H9 (cell line): ENCODE data around the gene CFAP61. TPM values are rescaled to one million over a fixed set of nuclear protein-coding genes. Genes with fewer than 3 reads are reported as not detected.
A peak's percentile ranks its signal among the peaks of the same experiment; 100 is the strongest.

Experiments used
- DNase-seq: peaks from one replicate; pipeline ENCODE4 v3.0.0-alpha.2; 2017
- H2AFZ ChIP-seq: one replicate; pipeline ENCODE4 v1.6.1; 2013; ENCODE audit warnings: mild to moderate bottlenecking, low read length, control low read depth, moderate library complexity
- H2AK5ac ChIP-seq: 2 replicates; pipeline ENCODE4 v1.6.1; 2013; ENCODE audit warnings: low read length, control low read depth, mixed read lengths; ENCODE audit not compliant: insufficient read length
- H2BK120ac ChIP-seq: one replicate; pipeline ENCODE4 v1.6.1; 2013; ENCODE audit warnings: low read depth, mild to moderate bottlenecking, low read length, control low read depth, inconsistent platforms; ENCODE audit not compliant: poor library complexity, severe bottlenecking
- H2BK12ac ChIP-seq: 2 replicates; pipeline ENCODE4 v1.6.1; 2013; ENCODE audit warnings: low read length, control low read depth, mixed read lengths, low read depth; ENCODE audit not compliant: insufficient read length
- H2BK15ac ChIP-seq: 2 replicates; pipeline ENCODE4 v1.6.1; 2013; ENCODE audit warnings: low read depth, low read length, control low read depth
- H2BK20ac ChIP-seq: one replicate; pipeline ENCODE4 v1.6.1; 2013; ENCODE audit warnings: low read depth, mild to moderate bottlenecking, low read length, control low read depth, inconsistent platforms; ENCODE audit not compliant: poor library complexity, severe bottlenecking
- H2BK5ac ChIP-seq: 2 replicates; pipeline ENCODE4 v1.6.1; 2013; ENCODE audit warnings: low read length, control low read depth, mixed read lengths; ENCODE audit not compliant: insufficient read length
- H3K14ac ChIP-seq: 2 replicates; pipeline ENCODE4 v1.6.1; 2013; ENCODE audit warnings: low read length, control low read depth; ENCODE audit not compliant: insufficient read depth
- H3K18ac ChIP-seq: 2 replicates; pipeline ENCODE4 v1.6.1; 2013; ENCODE audit warnings: low read depth, mild to moderate bottlenecking, mixed read lengths, low read length, control low read depth; ENCODE audit not compliant: insufficient read length
- H3K23ac ChIP-seq: 2 replicates; pipeline ENCODE4 v1.6.1; 2013; ENCODE audit warnings: low read length, control low read depth, mixed read lengths, low read depth; ENCODE audit not compliant: insufficient read length
- H3K23me2 ChIP-seq: 2 replicates; pipeline ENCODE4 v1.6.1; 2013; ENCODE audit warnings: low read depth, mild to moderate bottlenecking, mixed read lengths, low read length, control low read depth; ENCODE audit not compliant: insufficient read length, poor library complexity, severe bottlenecking
- H3K27ac ChIP-seq: 2 replicates; pipeline ENCODE4 v1.5.1; 2013; ENCODE audit warnings: low read length, control low read depth, mixed read lengths, low read depth; ENCODE audit not compliant: insufficient read length
- H3K27me3 ChIP-seq: 2 replicates; pipeline ENCODE4 v1.6.1; 2013; ENCODE audit warnings: low read length, control low read depth, inconsistent platforms; ENCODE audit not compliant: insufficient read depth
- H3K4ac ChIP-seq: 2 replicates; pipeline ENCODE4 v1.6.1; 2013; ENCODE audit warnings: low read depth, mild to moderate bottlenecking, control low read depth, inconsistent platforms, low read length, moderate library complexity
- H3K4me1 ChIP-seq: 2 replicates; pipeline ENCODE4 v1.6.1; 2013; ENCODE audit warnings: low read length, control low read depth, inconsistent platforms; ENCODE audit not compliant: insufficient read depth
- H3K4me2 ChIP-seq: 2 replicates; pipeline ENCODE4 v1.6.1; 2013; ENCODE audit warnings: low read length, control low read depth, mixed read lengths; ENCODE audit not compliant: insufficient read length, insufficient read depth
- H3K56ac ChIP-seq: 2 replicates; pipeline ENCODE4 v1.6.1; 2013; ENCODE audit warnings: low read depth, mild to moderate bottlenecking, mixed read lengths, low read length, control low read depth; ENCODE audit not compliant: insufficient read length
- H3K79me1 ChIP-seq: 2 replicates; pipeline ENCODE4 v1.6.1; 2013; ENCODE audit warnings: low read depth, mild to moderate bottlenecking, moderate library complexity, low read length, control low read depth, inconsistent platforms; ENCODE audit not compliant: insufficient read depth, poor library complexity, severe bottlenecking
- H3K79me2 ChIP-seq: 2 replicates; pipeline ENCODE4 v1.6.1; 2013; ENCODE audit warnings: low read length, control low read depth, inconsistent platforms; ENCODE audit not compliant: insufficient read depth
- H3K9ac ChIP-seq: 2 replicates; pipeline ENCODE4 v1.6.1; 2013; ENCODE audit warnings: low read length, control low read depth, mixed read lengths; ENCODE audit not compliant: insufficient read length; ENCODE audit errors: extremely low read depth
- H3K9me3 ChIP-seq: one replicate; pipeline ENCODE4 v1.6.1; 2013; ENCODE audit warnings: low read depth, low read length, inconsistent platforms; ENCODE audit not compliant: control insufficient read depth
- H3T11ph ChIP-seq: one replicate; pipeline ENCODE4 v1.6.1; 2013; ENCODE audit warnings: mild to moderate bottlenecking, low read length, control low read depth, inconsistent platforms
- H4K20me1 ChIP-seq: one replicate; pipeline ENCODE4 v1.6.1; 2013; ENCODE audit not compliant: control insufficient read depth, insufficient read length, insufficient read depth
- H4K5ac ChIP-seq: 2 replicates; pipeline ENCODE4 v1.6.1; 2013; ENCODE audit warnings: low read depth, mild to moderate bottlenecking, mixed read lengths, low read length, control low read depth; ENCODE audit not compliant: insufficient read length
- H4K8ac ChIP-seq: replicated peaks from 2 replicates; pipeline ENCODE4 v1.6.1; 2013; ENCODE audit warnings: low read length, control low read depth, mixed read lengths, low read depth; ENCODE audit not compliant: insufficient read length
- H4K91ac ChIP-seq: 2 replicates; pipeline ENCODE4 v1.6.1; 2013; ENCODE audit warnings: low read depth, mild to moderate bottlenecking, moderate library complexity, mixed read lengths, low read length, control low read depth; ENCODE audit not compliant: insufficient read length
- H3K27ac Mint-ChIP-seq, 3 experiments: 2 replicates in 2 of 3; 3 replicates in 1 of 3; pipeline ENCODE4 v1.8.0; 2020 to 2021; ENCODE audit warnings: mixed read lengths in 3 of 3, mild to moderate bottlenecking in 1 of 3, moderate library complexity in 1 of 3
- H3K27me3 Mint-ChIP-seq: 2 replicates; pipeline ENCODE4 v1.8.0; 2021; ENCODE audit warnings: low read depth, mild to moderate bottlenecking, moderate library complexity, mixed read lengths
- H3K36me3 Mint-ChIP-seq, 3 experiments: 2 replicates in 2 of 3; 3 replicates in 1 of 3; pipeline ENCODE4 v1.8.0; 2020 to 2021; ENCODE audit warnings: low read depth in 3 of 3, mixed read lengths in 3 of 3; ENCODE audit not compliant: insufficient read depth in 1 of 3
- H3K4me1 Mint-ChIP-seq, 2 experiments: 2 replicates each; pipeline ENCODE4 v1.8.0; 2020; ENCODE audit warnings: mixed read lengths in 2 of 2
- H3K4me3 Mint-ChIP-seq, 2 experiments: 2 replicates in 1 of 2; 3 replicates in 1 of 2; pipeline ENCODE4 v1.8.0; 2020 to 2021; ENCODE audit warnings: mild to moderate bottlenecking in 2 of 2, mixed read lengths in 2 of 2, moderate library complexity in 1 of 2
- H3K9me3 Mint-ChIP-seq, 2 experiments: 2 replicates in 1 of 2; 3 replicates in 1 of 2; pipeline ENCODE4 v1.8.0; 2020; ENCODE audit warnings: mild to moderate bottlenecking in 2 of 2, mixed read lengths in 2 of 2, moderate library complexity in 1 of 2
- WGBS: extraction: QIAGEN DNeasy Blood & Tissue Kit; methylation state at CpG from one replicate; pipeline ENCODE4 v1.1.7; 2013; ENCODE audit warnings: missing lambda C conversion rate, low lambda C conversion rate, mixed read lengths; ENCODE audit not compliant: insufficient read length; ENCODE audit errors: extremely low coverage; 5-methylcytosine and 5-hydroxymethylcytosine counted together
- total RNA-seq: library from RNA; stranded (reverse); gene quantifications from 2 replicates; pipeline ENCODE4 v1.2.1, GENCODE V29; 2021
- TF ChIP-seq, protein P1 (sequence below): fragments of 200-600 bp; sonication (generic); conservative IDR thresholded peaks from 3 replicates; pipeline ENCODE4 v1.8.0; 2021; ENCODE audit warnings: antibody characterized with exemption, mild to moderate bottlenecking

CFAP61 gene
- total RNA-seq, 1 experiment from 2014 or later, result 0.44 TPM

DNA sequence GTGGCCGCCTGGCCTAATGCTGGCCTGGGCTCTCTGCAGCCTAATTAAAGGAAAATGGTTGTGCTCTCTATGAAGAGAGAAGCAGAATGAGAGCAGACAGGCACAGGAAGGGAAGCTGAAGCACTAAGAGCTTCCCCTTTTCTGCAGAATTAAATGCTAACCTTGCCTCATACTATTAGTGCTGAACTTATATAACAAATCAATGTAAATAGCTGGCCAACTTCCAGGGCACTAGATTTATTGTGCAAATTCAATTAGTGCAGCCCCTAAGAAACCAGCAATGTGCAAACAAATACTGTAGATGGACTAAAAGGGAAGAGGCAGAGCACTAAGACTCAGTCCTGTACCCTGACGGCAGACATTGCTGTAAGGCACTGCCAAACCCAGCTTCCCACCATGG is 279.5 kb downstream of the CFAP61 start:
- Mint-ChIP-seq H3K27me3 (no peaks in the 10 kb centered on the region), H3K9me3 (peaks cover under 1 to 3% of the 10 kb centered on the region in 2 experiments; a peak in 3 of 5 replicates), H3K4me3 (no peak overlapping the region), H3K27ac (no peak overlapping the region), H3K36me3 (no peaks in the 10 kb centered on the region), H3K4me1 (no peaks in the 10 kb centered on the region)
- H3K4me2 ChIP-seq, result no peak overlapping the region
- H3K23ac ChIP-seq, result no peak overlapping the region
- H2BK15ac ChIP-seq, result no peak overlapping the region
- DNase-seq, result no peak
- no peak overlapping the region for H3K27ac ChIP-seq
- H4K5ac ChIP-seq, result no peak overlapping the region
- no peaks in the 10 kb centered on the region for H3K4me1 ChIP-seq
- H3K14ac ChIP-seq, result no peak overlapping the region
- peak overlapping the region; percentile 30 for H2BK20ac ChIP-seq
- H4K8ac ChIP-seq, result no peak overlapping the region
- WGBS, result no CpG with 5 or more reads among the region's 2 CpGs
- H2BK12ac ChIP-seq, result no peak overlapping the region
- H3T11ph ChIP-seq, result no peak overlapping the region
- H3K9me3 ChIP-seq, result no peaks in the 10 kb centered on the region
- no peak overlapping the region for H3K9ac ChIP-seq
- H4K20me1 ChIP-seq, result no peaks in the 10 kb centered on the region
- H4K91ac ChIP-seq, result no peak overlapping the region
- H3K4ac ChIP-seq, result no peak overlapping the region
- H3K27me3 ChIP-seq, result no peaks in the 10 kb centered on the region
- H3K56ac ChIP-seq, result no peak overlapping the region
- no peak overlapping the region for H2BK120ac ChIP-seq
- no peaks in the 10 kb centered on the region; the same call in 1 of the 2 replicates for H3K79me2 ChIP-seq
- H3K79me1 ChIP-seq, result no peaks in the 10 kb centered on the region
- no peak overlapping the region for H2AFZ ChIP-seq
- H2BK5ac ChIP-seq, result no peak overlapping the region
- no peaks in the 10 kb centered on the region for H3K23me2 ChIP-seq
- TF ChIP-seq, protein P1, sequence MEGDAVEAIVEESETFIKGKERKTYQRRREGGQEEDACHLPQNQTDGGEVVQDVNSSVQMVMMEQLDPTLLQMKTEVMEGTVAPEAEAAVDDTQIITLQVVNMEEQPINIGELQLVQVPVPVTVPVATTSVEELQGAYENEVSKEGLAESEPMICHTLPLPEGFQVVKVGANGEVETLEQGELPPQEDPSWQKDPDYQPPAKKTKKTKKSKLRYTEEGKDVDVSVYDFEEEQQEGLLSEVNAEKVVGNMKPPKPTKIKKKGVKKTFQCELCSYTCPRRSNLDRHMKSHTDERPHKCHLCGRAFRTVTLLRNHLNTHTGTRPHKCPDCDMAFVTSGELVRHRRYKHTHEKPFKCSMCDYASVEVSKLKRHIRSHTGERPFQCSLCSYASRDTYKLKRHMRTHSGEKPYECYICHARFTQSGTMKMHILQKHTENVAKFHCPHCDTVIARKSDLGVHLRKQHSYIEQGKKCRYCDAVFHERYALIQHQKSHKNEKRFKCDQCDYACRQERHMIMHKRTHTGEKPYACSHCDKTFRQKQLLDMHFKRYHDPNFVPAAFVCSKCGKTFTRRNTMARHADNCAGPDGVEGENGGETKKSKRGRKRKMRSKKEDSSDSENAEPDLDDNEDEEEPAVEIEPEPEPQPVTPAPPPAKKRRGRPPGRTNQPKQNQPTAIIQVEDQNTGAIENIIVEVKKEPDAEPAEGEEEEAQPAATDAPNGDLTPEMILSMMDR, result no peak
- H2AK5ac ChIP-seq, result no peak overlapping the region
- no peak overlapping the region for H3K18ac ChIP-seq
